GM18526 (cell line): Measurements from ENCODE around the gene NAA30.

Experiments used
- POLR2A ChIP-seq: IDR thresholded peaks from 3 replicates; pipeline ENCODE4 v1.6.1; 2011; ENCODE audit not compliant: insufficient read length; ENCODE audit errors: extremely low read depth

The NAA30 gene

GRCh38 chr14:57390037-57390805 lies at the start of gene NAA30:
Gene NAA30 (plus strand): TSS chr14:57390586. CDS start chr14:57390958, 372 bp downstream.
- peak; percentile 88 for TF ChIP-seq POLR2A

- no peak for TF ChIP-seq POLR2A
Measured at GRCh38 chr14:57345106-57345505, 45.3 kb upstream of the NAA30 start.

- TF ChIP-seq POLR2A, result no peak
Measured at GRCh38 chr14:57346741-57347140, 43.6 kb upstream of the NAA30 start.

GRCh38 chr14:57352396-57353170 lies 37.8 kb upstream of the NAA30 start:
- no peak for TF ChIP-seq POLR2A

- no peak for TF ChIP-seq POLR2A
Measured at GRCh38 chr14:57355081-57355800, 35.1 kb upstream of the NAA30 start.

GRCh38 chr14:57362361-57362760 lies 28.0 kb upstream of the NAA30 start:
- no peak for TF ChIP-seq POLR2A

GRCh38 chr14:57364659-57365450 lies 25.5 kb upstream of the NAA30 start:
- TF ChIP-seq POLR2A, result no peak

- no peak for TF ChIP-seq POLR2A
Measured at GRCh38 chr14:57371013-57371412, 19.4 kb upstream of the NAA30 start.

- TF ChIP-seq POLR2A, result no peak
Measured at GRCh38 chr14:57375156-57375555, 15.2 kb upstream of the NAA30 start.

GRCh38 chr14:57378661-57379060 lies 11.7 kb upstream of the NAA30 start:
- TF ChIP-seq POLR2A, result no peak

- TF ChIP-seq POLR2A, result no peak
Measured at GRCh38 chr14:57380935-57381334, 9.5 kb upstream of the NAA30 start.

- TF ChIP-seq POLR2A, result no peak
Measured at GRCh38 chr14:57382283-57382682, 8.1 kb upstream of the NAA30 start.

GRCh38 chr14:57383125-57383745 lies 7.2 kb upstream of the NAA30 start:
- TF ChIP-seq POLR2A, result no peak

GRCh38 chr14:57388067-57388466 lies 2.3 kb upstream of the NAA30 start:
- TF ChIP-seq POLR2A, result no peak
